SKM-1 (cell line): Measurements from ENCODE around the gene HRCT1.
"Not testable (repeated sequence)": the region's sequence is repeated elsewhere in the genome, so short reads cannot be mapped to it uniquely, and the experiment has no call there.

Source experiments
- DNase-seq: peaks from one replicate; lab custom pipeline; 2025; ENCODE audit not compliant: unreplicated experiment; lab: John Stamatoyannopoulos, UW

The HRCT1 gene

DNA sequence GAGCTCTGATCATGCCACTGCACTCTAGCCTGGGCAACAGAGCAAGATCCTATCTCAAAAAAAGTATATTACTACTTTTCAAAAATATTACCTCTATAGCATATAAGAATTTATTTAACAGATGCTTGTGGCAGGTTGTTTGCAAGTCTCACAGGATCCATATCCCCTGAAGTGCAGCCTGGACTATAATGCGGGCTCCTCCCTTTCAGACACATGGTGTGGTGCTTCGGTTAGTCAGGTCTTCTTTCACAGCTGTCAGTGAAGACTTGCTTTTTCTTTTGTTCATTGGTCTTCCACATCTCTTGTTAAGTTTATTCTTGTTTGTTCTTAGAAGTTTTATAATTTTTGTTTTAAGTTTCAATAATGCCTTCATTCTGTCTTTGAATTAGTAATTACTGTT, 9.4 kb upstream of the HRCT1 start:
- DNase-seq: no peak

DNA sequence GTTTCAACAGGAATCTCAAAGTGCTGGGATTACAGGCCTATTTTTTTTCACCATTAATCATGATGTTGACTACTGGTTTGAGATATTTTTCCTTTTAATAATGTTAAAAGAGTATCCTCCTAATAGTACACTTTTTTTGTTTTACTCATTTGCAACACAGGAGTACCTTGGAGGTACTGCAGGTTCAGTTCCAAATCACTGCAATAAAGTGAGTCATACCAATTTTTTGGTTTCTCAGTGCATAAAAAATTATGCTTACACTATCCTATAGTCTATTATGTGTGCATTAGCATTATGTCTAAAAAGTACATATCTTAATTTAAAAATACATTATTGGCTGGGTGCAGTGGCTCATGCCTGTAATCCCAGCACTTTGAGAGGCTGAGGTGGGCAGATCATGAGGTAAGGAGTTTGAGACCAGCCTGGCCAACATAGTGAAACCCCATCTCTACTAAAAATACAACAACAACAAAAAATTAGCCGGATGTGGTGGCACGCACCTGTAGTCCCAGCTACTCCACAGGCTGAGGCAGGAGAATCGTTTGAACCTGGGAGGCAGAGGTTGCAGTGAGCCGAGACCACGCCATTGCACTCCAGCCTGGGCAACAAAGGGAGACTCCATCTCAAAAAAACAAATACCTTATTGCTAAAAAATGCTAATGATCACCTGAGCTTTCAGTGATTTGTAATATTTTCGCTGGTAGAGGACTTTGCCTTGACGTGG, 8.5 kb upstream of the HRCT1 start:
- DNase-seq: not testable (repeated sequence)

DNA sequence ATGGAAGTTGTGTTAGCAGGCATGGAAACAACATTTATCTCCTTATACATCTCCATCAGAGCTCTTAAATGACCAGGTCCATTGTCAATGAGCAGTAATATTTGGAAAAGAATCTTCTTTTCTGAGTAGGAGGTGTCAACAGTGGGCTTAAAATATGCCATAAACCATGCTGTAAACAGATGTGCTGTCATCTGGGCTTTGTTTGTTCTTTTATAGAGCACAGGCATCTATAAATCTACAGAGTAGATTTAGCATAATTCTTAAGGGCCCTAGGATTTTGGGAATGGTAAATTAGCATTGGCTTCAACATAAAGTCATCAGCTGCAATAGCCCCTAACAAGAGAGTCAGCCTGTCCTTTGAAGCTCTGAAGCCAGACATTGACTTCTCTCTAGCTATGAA, 7.7 kb upstream of the HRCT1 start:
- no peak for DNase-seq

DNA sequence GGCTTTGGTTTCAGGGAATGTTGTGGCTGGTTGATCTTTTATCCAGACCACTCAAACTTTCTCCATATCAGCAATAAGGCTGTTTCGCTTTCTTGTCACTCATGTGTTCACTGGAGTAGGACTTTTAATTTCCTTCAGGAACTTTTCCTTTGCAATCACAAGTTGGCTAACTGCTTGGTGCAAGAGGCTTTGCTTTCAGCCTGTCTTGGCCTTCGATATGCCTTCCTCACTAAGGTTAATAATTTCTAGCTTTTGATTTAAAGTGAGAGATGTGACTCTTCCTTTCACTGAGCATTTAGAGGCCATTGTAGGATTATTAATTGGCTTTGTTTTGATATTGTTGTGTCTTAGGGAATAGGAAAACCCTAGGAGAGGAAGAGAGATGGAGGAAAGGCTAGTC, 7.0 kb upstream of the HRCT1 start:
- no peak for DNase-seq

DNA sequence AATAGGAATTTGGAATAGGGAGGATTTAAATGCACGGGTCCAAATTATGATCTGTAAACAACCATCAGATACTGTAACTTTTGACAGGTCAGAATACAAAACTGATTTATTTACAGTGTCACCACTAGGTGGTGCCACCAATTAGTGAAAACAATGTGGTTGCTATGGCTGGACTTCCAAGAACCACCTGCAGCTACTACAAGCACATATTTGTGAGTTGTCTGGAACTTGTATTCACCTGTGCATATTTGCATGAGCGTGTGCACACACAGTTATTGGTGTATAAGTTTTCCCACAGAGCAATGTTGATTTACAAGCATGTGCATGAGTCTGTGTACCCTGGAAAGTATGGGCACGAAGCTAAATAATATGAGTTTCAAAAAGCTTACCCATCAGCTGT, 3.0 kb upstream of the HRCT1 start:
- peak; percentile 23 for DNase-seq

DNA sequence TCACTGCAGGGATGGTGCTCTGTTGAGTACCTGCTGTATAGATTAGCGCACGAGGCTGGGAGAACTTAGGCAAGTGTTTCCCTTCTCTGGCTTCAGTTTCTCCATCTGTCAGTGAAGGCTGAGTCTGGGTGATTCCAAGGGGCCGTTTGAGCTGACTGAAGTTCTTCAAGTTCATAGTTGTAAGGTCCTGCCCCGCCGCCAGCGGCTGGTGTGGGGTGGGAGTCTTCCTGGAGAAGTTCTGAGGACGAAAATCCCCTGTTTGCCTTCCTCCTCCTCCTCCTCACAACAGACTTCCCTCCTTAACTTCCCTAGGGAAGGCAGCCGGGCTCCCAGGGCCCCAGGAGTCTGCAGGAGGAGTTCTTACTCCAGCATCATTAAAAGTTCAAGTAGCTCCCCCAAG, 1.7 kb upstream of the HRCT1 start:
- DNase-seq: no peak

DNA sequence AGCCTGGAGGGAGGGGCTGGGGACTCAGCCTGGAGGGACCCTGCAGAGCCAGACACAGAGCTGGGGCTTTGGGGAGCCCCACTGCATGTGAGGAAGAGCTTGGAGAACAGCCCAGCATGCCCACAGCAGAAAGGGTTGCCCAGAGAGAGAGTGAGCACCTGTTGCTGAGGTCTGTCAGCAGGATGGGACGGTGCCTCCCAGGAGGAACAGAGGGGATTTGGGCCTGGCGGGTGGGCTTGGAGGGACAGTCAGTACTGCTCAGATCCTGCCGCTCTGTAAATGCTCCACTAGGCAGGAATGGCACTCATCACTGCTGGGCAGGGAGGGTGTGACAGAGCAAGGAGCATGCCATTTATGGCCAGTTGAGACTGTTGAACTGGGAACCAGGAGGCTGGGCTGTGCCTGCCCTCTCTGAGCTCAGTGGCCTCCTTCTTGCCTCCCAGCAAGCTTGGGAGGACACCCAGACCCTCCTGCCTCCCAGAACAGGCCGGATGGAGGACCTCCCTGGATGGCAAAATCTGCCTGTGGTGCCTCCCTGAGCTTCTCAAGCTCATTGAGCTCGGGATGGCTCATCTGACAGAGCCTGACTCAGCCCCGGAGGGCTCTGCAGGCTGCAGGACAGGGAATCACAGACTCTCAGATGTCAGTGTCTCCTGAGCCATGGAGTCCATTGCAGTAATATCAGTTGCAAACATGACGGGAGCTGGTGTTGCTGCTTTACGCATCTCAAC, 786 bp upstream of the HRCT1 start:
- DNase-seq: no peak

DNA sequence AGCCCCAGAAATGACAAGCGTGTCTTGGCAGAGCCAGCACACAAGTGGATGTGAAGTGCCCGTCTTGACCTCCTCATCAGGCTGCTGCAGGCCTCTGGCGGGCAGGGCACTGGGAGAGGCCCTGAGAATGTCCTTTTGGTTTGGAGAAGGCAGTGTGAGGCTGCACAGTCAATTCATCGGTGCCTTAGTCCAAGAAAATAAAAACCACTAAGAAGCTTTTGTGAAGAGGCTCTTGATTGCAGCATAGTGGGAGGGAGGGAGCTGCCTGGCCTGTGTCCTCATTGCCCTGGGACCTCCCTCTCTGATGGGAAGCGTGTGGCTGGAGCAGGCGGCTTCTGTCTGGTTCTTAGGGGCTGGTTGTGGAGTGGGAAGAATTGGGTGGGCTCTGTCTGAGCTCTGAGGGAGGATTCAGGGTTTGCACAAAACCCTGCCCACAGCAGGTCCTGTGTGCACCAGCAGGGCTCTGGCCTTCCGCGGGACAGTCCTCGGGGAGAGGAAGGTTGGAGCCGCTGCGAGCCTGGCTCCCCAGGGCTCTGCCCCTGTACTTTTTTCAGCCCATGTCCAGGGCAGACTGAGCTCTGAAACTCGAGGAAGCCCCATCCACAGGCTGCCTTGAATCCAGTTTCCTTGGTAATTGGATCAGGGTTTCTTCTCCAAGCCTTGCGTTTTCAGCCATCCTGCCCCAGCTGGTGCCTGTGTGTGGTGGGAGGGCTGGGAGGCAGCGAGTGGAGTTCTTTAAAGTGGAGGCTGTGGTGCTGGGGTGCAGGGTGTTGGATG, 1.1 kb downstream of the HRCT1 start:
- no peak for DNase-seq

DNA sequence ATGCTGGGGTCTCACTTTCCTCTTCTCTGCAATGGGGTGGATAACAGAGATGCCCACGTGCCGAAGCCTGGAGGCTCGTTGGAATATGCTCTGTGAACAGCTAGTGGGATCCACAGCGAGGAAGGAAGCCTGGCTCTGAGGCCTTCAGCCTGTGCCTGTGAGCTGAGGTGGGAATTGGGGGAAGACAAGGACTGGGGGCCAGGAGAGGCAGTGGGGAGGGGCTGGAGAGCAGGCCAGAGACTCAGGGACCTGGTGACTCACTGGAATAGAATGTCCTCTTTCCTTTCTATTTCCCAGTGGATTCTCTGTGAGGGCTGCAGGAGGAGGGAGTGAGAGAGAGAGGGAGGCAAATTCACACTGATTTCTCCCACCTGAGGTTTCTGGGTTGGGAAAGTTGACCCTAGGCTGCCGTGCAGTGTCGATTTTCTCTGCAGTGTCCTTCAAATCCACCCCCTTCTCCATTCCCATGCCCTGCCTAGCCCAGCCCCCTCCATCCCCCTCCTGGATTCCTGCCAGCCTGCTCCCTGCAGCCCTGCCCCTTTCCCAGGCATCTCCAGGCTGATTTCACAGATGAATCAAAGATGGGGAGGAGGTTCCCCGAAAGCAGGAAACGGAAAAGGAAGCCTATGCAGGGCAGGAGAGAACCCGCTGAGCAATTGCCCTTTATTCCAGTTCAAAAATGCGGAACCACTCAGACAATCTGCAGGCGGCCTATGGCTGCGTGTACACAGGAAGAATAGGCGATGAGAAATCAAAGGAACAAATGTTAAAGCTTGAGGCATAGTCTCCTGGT, 1.9 kb downstream of the HRCT1 start:
- no peak for DNase-seq

DNA sequence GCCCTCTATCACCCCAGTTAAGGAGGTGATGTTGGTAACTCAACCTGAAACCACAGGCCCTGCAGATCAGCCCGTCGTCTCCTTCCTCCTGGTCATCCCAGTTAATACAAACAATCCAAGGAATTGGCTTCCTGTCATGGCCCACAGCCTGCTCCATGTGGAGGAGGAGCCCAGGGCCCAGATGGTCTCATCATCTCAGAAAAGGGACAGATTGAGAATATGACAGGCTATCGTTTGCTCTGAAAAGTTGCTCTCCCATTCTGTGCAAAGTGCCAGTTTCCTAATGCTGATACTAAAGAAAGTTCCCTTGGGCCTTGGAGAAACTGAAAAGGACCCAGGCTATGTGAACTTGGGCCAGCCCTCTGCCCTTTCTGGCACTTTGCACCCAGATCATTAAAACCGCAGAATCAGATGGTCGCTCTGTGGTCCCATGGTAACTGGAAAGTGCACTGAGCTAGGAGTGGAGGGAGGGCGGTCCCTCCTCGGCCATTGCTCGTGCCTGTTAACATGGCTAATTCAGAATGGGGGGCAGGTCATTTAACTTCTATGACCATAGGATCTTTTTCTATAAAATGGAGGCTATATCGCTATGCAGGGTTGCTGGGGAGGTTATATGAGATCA, 2.6 kb downstream of the HRCT1 start:
- DNase-seq: no peak

DNA sequence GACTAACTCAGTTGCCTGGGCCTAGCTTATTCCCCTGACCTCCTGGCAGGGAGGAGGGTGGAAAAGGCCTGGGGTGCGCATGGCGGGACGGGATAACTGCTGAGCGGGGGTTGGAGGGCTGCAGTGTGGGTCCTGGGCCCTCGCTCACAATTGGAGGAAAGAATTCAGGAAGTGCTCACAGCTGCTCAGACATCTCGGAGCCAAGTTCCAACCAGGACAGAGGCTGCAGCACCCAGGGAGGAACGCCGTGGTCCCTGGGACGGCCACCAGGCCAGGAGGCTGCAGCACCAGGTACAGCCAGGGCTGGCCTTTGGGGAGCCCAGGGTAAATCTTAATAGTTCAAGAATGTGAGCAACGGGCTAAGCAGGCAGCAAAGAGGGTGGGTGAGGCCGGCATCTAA, 3.3 kb downstream of the HRCT1 start, which contains the start of gene SPAAR:
TSS of gene SPAAR (plus strand) at position 217 of the 400 bp plus-strand sequence. CDS start 974 bp downstream, outside the sequence.
- DNase-seq: no peak

DNA sequence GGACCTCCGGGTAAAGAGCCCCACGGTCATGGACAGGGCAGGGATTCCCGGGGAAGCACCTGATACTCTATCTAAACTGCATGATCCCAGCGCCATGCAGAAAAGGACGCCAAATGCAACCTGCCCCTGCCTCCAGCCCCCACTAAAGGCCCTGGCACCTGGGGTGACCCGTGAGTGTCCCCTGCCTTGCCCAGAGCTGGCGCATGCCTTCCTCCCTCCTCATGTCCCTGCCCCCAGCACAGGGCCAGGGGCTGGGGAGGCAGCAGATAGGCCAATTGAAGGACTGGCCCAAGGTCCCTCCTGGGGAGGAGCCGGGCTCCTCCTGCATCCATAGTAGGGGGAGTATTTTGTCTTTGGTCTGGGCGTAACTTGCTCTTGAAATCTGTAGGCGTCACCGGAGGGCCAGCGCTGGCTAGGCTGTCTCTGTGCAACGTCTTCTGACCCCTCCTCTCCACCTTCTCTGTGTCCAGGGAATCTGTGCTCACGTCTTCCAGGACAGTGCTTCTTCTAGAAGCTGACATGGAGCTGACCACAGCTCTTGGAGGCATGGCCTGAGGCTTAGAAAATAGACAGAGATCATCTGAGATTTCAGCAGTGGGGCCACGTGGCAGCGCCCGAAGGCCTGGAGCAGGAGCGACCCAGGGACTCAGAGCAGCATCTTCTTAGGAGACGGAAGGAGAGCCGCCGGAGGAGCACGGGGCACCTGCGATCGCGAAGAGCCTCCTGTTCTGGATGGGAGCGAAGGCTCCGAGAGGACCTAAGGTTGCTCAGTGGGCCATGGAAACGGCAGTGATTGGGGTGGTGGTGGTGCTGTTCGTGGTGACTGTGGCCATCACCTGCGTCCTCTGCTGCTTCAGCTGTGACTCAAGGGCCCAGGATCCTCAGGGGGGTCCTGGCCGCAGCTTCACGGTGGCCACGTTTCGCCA, 3.9 kb downstream of the HRCT1 start:
- DNase-seq: no peak

DNA sequence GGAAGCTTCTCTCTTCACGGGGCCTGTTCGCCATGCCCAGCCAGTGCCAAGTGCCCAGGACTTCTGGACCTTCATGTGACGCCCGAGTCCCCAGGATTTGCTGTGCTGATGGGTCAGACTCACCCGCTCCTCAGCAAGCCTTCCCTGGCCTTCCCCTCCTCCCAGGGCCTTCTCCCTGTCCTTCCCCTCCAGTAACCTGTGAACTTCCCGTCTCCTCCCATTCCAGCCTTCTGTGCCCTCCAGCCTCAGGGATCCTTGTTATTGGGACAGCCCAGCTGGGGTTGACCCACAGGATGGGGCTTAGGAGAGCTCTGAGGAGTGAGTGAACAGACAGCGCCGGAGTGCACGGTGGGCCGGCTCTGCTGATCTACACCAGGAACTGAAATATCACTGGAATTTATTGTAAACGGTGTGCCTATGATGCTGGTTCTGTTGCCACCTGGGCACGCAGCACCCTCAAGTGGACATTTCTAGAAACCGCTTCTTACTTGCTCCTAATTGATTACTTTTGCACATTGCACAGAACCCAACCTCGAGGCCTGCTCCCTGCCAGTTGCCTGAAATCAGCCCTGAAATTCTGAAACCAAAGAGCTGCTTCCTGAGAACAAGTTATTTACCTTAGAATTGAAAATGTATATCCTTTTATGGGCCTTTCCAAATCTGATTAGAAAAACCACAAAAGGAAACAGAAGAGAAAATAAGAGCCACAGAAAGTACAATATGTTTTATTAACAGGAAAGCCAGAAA, 4.8 kb downstream of the HRCT1 start:
- DNase-seq: peak; percentile 8

DNA sequence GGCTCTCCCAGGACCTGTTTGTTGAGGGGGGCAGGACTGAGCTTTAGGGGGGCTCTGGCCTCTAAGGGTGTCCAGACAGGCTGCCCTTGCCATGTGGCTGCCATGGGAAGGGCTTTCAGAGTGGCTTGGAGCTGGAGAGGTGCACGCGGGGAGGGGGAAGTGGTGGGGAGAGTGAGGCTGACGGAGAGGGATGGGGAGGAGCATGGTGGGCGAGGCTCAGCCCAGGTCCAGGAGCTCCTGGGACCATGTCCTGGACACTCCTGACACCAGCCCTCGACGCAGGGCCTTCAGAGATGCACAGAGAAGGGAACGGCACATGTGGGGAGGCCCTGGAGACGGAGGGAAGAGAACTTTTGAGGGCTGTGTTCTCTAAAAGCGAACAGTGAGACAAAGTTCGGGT, 5.7 kb downstream of the HRCT1 start:
- DNase-seq: no peak

DNA sequence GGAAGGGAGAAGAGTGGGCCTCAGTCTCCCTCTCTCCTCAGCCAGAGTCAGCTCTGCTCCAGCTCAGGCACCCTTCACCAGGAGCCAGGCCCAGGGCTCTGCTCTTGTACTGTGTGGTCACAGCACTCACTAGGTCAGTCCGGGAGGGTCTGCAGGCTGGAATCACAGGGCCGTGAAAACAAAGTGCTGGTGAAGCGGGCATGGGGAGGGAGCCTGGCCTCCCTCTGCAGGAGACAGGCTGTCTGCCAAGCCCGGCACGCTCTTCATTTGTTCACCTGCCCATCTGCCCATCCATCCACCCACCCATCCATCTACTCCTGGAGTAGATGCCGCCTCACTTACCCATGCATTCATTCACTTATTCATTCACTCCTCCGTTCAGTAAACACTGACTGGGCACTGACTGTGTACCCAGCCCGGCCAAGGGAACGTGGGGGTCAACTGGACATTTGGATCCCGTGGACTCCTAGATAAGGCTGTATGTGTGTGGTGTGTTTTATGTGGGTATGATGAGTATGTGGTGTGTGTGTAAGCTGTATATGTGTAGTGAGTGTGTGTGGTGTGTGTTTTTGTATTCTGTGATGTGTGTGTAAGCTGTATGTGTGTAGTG, 6.9 kb downstream of the HRCT1 start:
- DNase-seq: no peak

DNA sequence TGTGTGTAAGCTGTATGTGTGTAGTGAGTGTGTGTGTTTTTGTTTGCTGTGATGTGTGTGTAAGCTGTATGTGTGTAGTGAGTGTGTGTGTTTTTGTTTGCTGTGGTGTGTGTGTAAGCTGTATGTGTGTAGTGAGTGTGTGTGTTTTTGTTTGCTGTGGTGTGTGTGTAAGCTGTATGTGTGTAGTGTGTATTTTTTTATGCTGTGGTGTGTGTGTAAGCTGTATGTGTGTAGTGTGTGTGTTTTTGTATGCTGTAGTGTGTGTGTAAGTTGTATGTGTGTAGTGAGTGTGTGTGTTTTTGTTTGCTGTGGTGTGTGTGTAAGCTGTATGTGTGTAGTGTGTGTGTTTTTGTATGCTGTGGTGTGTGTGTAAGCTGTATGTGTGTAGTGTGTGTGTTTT, 7.4 kb downstream of the HRCT1 start:
- DNase-seq: not testable (repeated sequence)

DNA sequence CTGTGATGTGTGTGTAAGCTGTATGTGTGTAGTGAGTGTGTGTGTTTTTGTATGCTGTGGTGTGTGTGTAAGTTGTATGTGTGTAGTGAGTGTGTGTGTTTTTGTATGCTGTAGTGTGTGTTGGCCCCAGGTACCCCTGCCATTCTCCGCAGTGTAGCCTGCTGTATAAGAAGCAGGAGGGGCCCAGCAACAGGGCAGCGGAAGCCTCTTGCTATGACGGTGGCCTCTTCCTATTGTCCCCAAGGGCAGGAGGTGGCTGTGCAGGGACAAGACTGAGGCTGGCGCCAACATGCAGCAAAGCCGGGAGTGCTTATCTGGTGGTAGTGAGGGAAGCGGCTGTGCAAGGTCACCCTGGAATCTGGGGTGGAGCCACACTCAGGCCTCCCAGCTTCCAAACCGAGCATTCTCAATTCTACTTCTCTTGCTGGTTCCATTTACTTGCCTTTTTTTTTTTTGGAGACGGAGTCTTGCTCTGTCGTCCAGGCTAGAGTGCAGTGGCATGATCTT, 8.4 kb downstream of the HRCT1 start:
- DNase-seq: no peak

DNA sequence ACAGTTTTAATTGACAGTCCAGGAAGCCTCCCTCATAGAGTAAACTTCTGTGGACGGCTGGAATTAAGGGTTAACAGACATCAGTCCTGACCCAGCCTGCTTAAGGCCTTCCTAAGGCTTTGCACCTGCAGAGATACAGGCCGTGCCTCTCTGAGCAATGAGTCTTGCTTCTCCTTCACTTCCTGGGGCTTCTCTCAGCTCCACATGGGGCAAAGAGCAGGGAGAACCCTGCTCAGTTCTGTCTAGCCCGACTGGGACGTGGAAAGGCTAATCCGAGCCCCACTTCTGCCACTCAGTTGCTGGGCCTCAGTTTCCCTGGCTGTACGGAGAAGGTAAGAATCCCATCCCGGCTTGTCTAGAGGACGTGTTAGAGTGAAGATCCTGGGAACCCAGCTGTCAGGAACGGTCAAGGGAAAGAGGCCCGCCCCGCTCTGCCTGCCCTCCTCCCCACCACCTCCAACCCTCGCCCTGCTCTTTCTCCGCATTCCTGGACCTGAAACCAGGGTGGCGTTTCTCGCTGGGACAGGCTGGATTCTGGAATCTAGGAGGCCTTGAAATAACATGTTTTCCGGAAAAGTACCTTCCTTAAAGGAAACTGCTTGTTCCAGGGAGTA, 9.8 kb downstream of the HRCT1 start:
- DNase-seq: no peak
